Endothelial cell of umbilical vein (primary cell): ENCODE measurements around the gene RRAS. TPM values are rescaled to one million over a fixed set of nuclear protein-coding genes. Genes with fewer than 3 reads are reported as not detected.

Experiments
- BruUV-seq: library from RNA; stranded (reverse); fragments of 400-500 nt; replicated peaks from 2 replicates; lab custom pipeline; 2021; lab: Mats Ljungman, UMichigan
- CTCF ChIA-PET: fragments of 300-600, 350-600 bp; sonication (Branson Sonifier 250); formaldehyde crosslinking; loops from one replicate; lab custom pipeline; 2021; ENCODE audit warnings: antibody characterized with exemption, inconsistent platforms; lab: Charles Lee
- POLR2A ChIA-PET: fragments of 300-600, 350-600 bp; sonication (Branson Sonifier 250); formaldehyde crosslinking; loops from one replicate; lab custom pipeline; 2021; ENCODE audit warnings: antibody characterized with exemption, inconsistent platforms; lab: Charles Lee
- DNase-seq: peaks from one replicate; pipeline ENCODE4 v3.0.0-alpha.2; 2011; ENCODE audit warnings: low read depth, low spot score
- FAIRE-seq: peaks from 2 replicates; lab custom pipeline; 2011; peaks lifted over from hg19 to GRCh38; lab: Jason Lieb, UNC
- H2AFZ ChIP-seq: 2 replicates; pipeline ENCODE4 v1.6.0; 2012; ENCODE audit warnings: low read depth, low read length, control low read depth, inconsistent platforms
- H3K27ac ChIP-seq: 2 replicates; pipeline ENCODE4 v1.5.1; 2011; ENCODE audit warnings: low read depth, mild to moderate bottlenecking, control low read depth, low read length, moderate library complexity; ENCODE audit not compliant: insufficient read depth
- H3K27me3 ChIP-seq, 2 experiments: 2 replicates each; pipeline versions ENCODE4 v1.6.0 to v1.6.1; 2011; ENCODE audit warnings: low read length in 2 of 2, mixed read lengths in 1 of 2; ENCODE audit not compliant: control insufficient read depth in 2 of 2, insufficient read depth in 2 of 2
- H3K36me3 ChIP-seq, 2 experiments: 2 replicates in 1 of 2; 3 replicates in 1 of 2; pipeline ENCODE4 v1.5.1; 2011; ENCODE audit warnings: low read length in 2 of 2, mild to moderate bottlenecking in 1 of 2, moderate library complexity in 1 of 2; ENCODE audit not compliant: control insufficient read depth in 2 of 2, insufficient read depth in 2 of 2; ENCODE audit errors: extremely low read depth in 1 of 2
- H3K4me1 ChIP-seq: 3 replicates; pipeline ENCODE4 v1.5.1; 2011; ENCODE audit warnings: mild to moderate bottlenecking, low read length; ENCODE audit not compliant: control insufficient read depth, insufficient read depth; ENCODE audit errors: extremely low read depth
- H3K4me2 ChIP-seq: 2 replicates; pipeline ENCODE4 v1.6.1; 2011; ENCODE audit warnings: low read length, control low read depth, mixed read lengths; ENCODE audit not compliant: insufficient read depth
- H3K4me3 ChIP-seq, 3 experiments: fragments of 200-600 bp in 1 of 3; sonication (generic), shearing (Covaris generic) in 1 of 3; replicated peaks in 1 of 3; 2 replicates each; pipeline ENCODE4 v1.5.1; 2011 to 2016; ENCODE audit warnings: control low read depth in 3 of 3, low read length in 3 of 3, mild to moderate bottlenecking in 2 of 3, inconsistent platforms in 1 of 3, low read depth in 1 of 3, moderate library complexity in 1 of 3; ENCODE audit not compliant: insufficient read depth in 1 of 3
- H3K79me2 ChIP-seq: 2 replicates; pipeline ENCODE4 v1.6.0; 2012; ENCODE audit warnings: low read length, inconsistent platforms; ENCODE audit not compliant: control insufficient read depth, insufficient read depth
- H3K9ac ChIP-seq: replicated peaks from 2 replicates; pipeline ENCODE3; 2011; ENCODE audit warnings: low read length, control low read depth; ENCODE audit not compliant: insufficient read depth; ENCODE audit errors: extremely low read depth
- H3K9me1 ChIP-seq: replicated peaks from 3 replicates; pipeline ENCODE4 v1.6.0; 2011; ENCODE audit warnings: mild to moderate bottlenecking, low read length; ENCODE audit not compliant: control insufficient read depth, insufficient read depth; ENCODE audit errors: extremely low read depth
- H3K9me3 ChIP-seq: replicated peaks from 2 replicates; pipeline ENCODE4 v1.5.1; 2012; ENCODE audit warnings: low read length, inconsistent platforms; ENCODE audit not compliant: control insufficient read depth, insufficient read depth
- H4K20me1 ChIP-seq: replicated peaks from 2 replicates; pipeline ENCODE3; 2011; ENCODE audit warnings: mild to moderate bottlenecking, low read length; ENCODE audit not compliant: control insufficient read depth, insufficient read depth; ENCODE audit errors: extremely low read depth
- EZH2 ChIP-seq: IDR thresholded peaks from 2 replicates; pipeline ENCODE4 v1.6.1; 2012; ENCODE audit warnings: borderline replicate concordance, low read depth, mild to moderate bottlenecking, moderate library complexity, low read length, inconsistent platforms; ENCODE audit not compliant: severe bottlenecking
- FOS ChIP-seq: IDR thresholded peaks from 2 replicates; pipeline ENCODE4 v1.6.1; 2011; ENCODE audit warnings: mild to moderate bottlenecking, low read length, moderate library complexity, borderline replicate concordance; ENCODE audit not compliant: insufficient read depth
- GATA2 ChIP-seq: IDR thresholded peaks from 2 replicates; pipeline ENCODE4 v1.7.0; 2011; ENCODE audit warnings: low read depth, mild to moderate bottlenecking, moderate library complexity, mixed read lengths, low read length; ENCODE audit not compliant: insufficient read length, insufficient read depth
- JUN ChIP-seq: IDR thresholded peaks from 2 replicates; pipeline ENCODE4 v1.6.1; 2011; ENCODE audit warnings: borderline replicate concordance, low read depth; ENCODE audit not compliant: insufficient read length, insufficient read depth
- MYC ChIP-seq: IDR thresholded peaks from one replicate; pipeline ENCODE4 v1.6.1; 2011; ENCODE audit warnings: mild to moderate bottlenecking, low read depth, low read length
- POLR2A ChIP-seq: IDR thresholded peaks from 2 replicates; pipeline ENCODE4 v1.6.1; 2012; ENCODE audit warnings: low read depth, mild to moderate bottlenecking, control low read depth, low read length
- POLR2AphosphoS5 ChIP-seq: IDR thresholded peaks from 2 replicates; pipeline ENCODE4 v1.6.1; 2012; ENCODE audit warnings: low read depth, mild to moderate bottlenecking, control low read depth, low read length, moderate library complexity; ENCODE audit not compliant: insufficient read depth
- dilution Hi-C: fragments of 300-500 bp; cut with MboI; formaldehyde crosslinking; loops from one replicate; pipeline ENCODE4 v1.15.0; 2019; ENCODE audit warnings: low sequenced_read_pairs; ENCODE audit not compliant: extremely low pct_ligation_motif_present
- intact Hi-C: fragments of 100-400 bp; cut with micrococcal nuclease; formaldehyde crosslinking; loops from one replicate; pipeline ENCODE4 v1.10.0; 2022
- polyA plus RNA-seq, 4 experiments: library from polyadenylated mRNA; depleted of rRNA in 3 of 4; stranded (reverse) in 3 of 4; unstranded in 1 of 4; fragments of >200 nt; gene quantifications; 2 replicates each; pipeline versions ENCODE4 v1.2.1 to v1.2.3, GENCODE V29; 2011 to 2012; ENCODE audit warnings: missing spikeins in 1 of 4
- total RNA-seq: library from RNA; stranded (reverse); gene quantifications from 2 replicates; pipeline ENCODE4 v1.2.3, GENCODE V29; 2021
- TF ChIP-seq, protein P1 (sequence below), 2 donors: IDR thresholded peaks; 1 replicate in 1 of 2; 2 replicates in 1 of 2; pipeline ENCODE4 v1.5.1; 2011; ENCODE audit warnings: low read length in 2 of 2, mild to moderate bottlenecking in 2 of 2, moderate library complexity in 2 of 2, control low read depth in 1 of 2, inconsistent platforms in 1 of 2, low read depth in 1 of 2; ENCODE audit not compliant: insufficient read depth in 1 of 2; ENCODE audit errors: extremely low read depth in 1 of 2
- TF ChIP-seq, protein P2 (sequence below): IDR thresholded peaks from 2 replicates; pipeline ENCODE4 v1.6.1; 2011; ENCODE audit not compliant: insufficient read depth, insufficient read length

Gene RRAS
- total and polyA plus RNA-seq, 2 donors (not counting 3 experiments of a cell fraction or from before 2014, with no cell fraction given) = 89.5 to 250 TPM

- BruUV-seq = no TSS peak
- Histone ChIP-seq H3K27me3 (no peaks in the 10 kb centered on the region), H3K4me1 (peaks cover 33% of the 10 kb centered on the region), H3K36me3 (peaks cover 8 to 34% of the 10 kb centered on the region in 2 experiments), H3K9me1 (no peaks in the 10 kb centered on the region), H2AFZ (no peak overlapping the region), H3K79me2 (peaks cover 26% of the 10 kb centered on the region), H3K9ac (no peak overlapping the region), H3K27ac (no peak overlapping the region), H3K4me3 (no peak overlapping the region), H4K20me1 (no peaks in the 10 kb centered on the region), H3K4me2 (no peak overlapping the region), H3K9me3 (no peaks in the 10 kb centered on the region)
- intact Hi-C loops = no loop called here
- FAIRE-seq (no peak), DNase-seq (no peak)
- POLR2A ChIA-PET = no interaction called here
- CTCF ChIA-PET = interaction anchor here (1.4 kb wide), 1 partner anchor 12 kb away, joined by 3 read pairs; no protein-coding TSS in a partner anchor
- dilution Hi-C loops = no loop called here
- no peak for TF ChIP-seq POLR2A
- TF ChIP-seq, protein P1, sequence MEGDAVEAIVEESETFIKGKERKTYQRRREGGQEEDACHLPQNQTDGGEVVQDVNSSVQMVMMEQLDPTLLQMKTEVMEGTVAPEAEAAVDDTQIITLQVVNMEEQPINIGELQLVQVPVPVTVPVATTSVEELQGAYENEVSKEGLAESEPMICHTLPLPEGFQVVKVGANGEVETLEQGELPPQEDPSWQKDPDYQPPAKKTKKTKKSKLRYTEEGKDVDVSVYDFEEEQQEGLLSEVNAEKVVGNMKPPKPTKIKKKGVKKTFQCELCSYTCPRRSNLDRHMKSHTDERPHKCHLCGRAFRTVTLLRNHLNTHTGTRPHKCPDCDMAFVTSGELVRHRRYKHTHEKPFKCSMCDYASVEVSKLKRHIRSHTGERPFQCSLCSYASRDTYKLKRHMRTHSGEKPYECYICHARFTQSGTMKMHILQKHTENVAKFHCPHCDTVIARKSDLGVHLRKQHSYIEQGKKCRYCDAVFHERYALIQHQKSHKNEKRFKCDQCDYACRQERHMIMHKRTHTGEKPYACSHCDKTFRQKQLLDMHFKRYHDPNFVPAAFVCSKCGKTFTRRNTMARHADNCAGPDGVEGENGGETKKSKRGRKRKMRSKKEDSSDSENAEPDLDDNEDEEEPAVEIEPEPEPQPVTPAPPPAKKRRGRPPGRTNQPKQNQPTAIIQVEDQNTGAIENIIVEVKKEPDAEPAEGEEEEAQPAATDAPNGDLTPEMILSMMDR (IDR thresholded peaks at IDR 0.05; ENCODE audit: extremely low read depth in 1 of 2, insufficient read depth in 1 of 2, low read depth in 1 of 2, low read length in 2 of 2) = peak; percentile 25 to 49
Measured at GRCh38 chr19:49684251-49684982, 44.5 kb upstream of the RRAS start.

DNA sequence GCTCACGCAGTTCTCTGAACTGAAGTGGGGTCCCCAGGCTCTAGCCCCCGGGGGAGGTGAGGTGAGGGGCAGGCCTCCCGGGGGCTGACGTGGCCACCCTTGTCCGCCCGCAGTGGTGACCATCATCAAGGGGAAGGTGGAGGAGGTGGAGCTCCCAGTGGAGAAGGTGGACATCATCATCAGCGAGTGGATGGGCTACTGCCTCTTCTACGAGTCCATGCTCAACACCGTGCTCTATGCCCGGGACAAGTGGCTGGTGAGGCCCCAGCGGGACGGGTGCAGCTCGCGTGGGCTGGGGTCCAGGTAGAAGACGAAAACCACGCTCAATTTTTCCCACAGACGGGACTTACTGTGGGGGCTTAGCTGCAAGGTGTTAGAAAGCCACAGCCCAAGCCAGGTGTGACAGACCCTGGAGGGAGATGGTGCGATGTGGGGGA lies 43.9 kb upstream of the RRAS start:
- ChIA-PET POLR2A (no interaction called here), CTCF (interaction anchor here (1.4 kb wide), 1 partner anchor 13 kb away, joined by 3 read pairs; no protein-coding TSS in a partner anchor)
- BruUV-seq = no TSS peak
- H3K27ac ChIP-seq = no peak overlapping the region
- H3K4me2 ChIP-seq = no peak overlapping the region
- H3K36me3 ChIP-seq = peaks cover 8 to 34% of the 10 kb centered on the region in 2 experiments
- no peaks in the 10 kb centered on the region for H3K9me1 ChIP-seq
- DNase-seq (no peak), FAIRE-seq (no peak)
- no peaks in the 10 kb centered on the region for H3K27me3 ChIP-seq
- dilution Hi-C loops (no loop called here), intact Hi-C loops (no loop called here)
- H4K20me1 ChIP-seq = no peaks in the 10 kb centered on the region
- H3K4me3 ChIP-seq = no peak overlapping the region
- peaks cover 31% of the 10 kb centered on the region for H3K79me2 ChIP-seq
- H3K4me1 ChIP-seq = peaks cover 32% of the 10 kb centered on the region
- no peak overlapping the region for H3K9ac ChIP-seq
- TF ChIP-seq POLR2A (no peak), POLR2AphosphoS5 (no peak), MYC (no peak), FOS (no peak), EZH2 (no peak), JUN (no peak), GATA2 (no peak)
- TF ChIP-seq, protein P1 (IDR thresholded peaks at IDR 0.05; ENCODE audit: extremely low read depth in 1 of 2, insufficient read depth in 1 of 2, low read depth in 1 of 2, low read length in 2 of 2) = no peak
- TF ChIP-seq, protein P2, sequence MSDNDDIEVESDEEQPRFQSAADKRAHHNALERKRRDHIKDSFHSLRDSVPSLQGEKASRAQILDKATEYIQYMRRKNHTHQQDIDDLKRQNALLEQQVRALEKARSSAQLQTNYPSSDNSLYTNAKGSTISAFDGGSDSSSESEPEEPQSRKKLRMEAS = no peak
- no peaks in the 10 kb centered on the region for H3K9me3 ChIP-seq
- H2AFZ ChIP-seq = no peak overlapping the region
